GM12872 (cell line): ENCODE data around the gene CDK19.

Experiments used
- TF ChIP-seq, protein P1 (sequence below): IDR thresholded peaks from 3 replicates; pipeline ENCODE4 v1.5.1; 2011; ENCODE audit warnings: low read depth, mild to moderate bottlenecking, low read length, moderate library complexity; ENCODE audit not compliant: insufficient read depth

The CDK19 gene

DNA sequence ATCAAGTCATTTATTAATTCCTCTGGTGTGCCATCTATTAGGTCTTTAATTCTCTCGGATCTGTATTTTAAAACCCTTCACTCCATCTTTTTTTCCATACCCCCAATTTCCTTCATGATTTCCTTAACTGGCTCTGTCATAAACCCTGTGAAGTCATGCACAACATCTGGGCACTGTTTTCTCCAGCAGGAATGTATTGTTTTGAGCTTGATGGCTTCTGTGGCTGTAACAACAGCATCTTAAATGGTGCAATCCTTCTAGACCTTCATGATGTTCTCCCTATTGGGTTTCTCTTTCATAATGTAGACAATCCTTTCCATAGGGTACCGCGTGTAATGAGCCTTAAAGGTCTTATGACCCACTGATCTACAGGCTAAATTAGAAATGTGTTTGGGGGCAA lies 29.0 kb downstream of the CDK19 start:
- TF ChIP-seq, protein P1, sequence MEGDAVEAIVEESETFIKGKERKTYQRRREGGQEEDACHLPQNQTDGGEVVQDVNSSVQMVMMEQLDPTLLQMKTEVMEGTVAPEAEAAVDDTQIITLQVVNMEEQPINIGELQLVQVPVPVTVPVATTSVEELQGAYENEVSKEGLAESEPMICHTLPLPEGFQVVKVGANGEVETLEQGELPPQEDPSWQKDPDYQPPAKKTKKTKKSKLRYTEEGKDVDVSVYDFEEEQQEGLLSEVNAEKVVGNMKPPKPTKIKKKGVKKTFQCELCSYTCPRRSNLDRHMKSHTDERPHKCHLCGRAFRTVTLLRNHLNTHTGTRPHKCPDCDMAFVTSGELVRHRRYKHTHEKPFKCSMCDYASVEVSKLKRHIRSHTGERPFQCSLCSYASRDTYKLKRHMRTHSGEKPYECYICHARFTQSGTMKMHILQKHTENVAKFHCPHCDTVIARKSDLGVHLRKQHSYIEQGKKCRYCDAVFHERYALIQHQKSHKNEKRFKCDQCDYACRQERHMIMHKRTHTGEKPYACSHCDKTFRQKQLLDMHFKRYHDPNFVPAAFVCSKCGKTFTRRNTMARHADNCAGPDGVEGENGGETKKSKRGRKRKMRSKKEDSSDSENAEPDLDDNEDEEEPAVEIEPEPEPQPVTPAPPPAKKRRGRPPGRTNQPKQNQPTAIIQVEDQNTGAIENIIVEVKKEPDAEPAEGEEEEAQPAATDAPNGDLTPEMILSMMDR: no peak

DNA sequence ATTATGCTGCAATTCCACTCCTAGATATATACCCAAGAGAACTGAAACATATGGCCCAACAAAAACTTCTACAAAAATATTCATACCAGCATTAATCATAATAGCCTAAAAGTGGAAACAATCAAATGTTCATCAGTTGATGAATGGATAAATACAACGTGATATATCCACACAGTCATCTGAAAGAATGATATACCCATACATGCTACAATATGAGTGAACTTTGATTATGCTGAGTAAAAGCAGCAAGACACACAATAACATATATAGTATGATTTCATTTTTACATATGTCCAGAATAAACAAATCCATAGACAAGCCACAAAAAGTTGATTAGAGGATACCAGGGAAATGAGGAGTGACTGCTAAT lies 30.7 kb downstream of the CDK19 start:
- TF ChIP-seq, protein P1: no peak

DNA sequence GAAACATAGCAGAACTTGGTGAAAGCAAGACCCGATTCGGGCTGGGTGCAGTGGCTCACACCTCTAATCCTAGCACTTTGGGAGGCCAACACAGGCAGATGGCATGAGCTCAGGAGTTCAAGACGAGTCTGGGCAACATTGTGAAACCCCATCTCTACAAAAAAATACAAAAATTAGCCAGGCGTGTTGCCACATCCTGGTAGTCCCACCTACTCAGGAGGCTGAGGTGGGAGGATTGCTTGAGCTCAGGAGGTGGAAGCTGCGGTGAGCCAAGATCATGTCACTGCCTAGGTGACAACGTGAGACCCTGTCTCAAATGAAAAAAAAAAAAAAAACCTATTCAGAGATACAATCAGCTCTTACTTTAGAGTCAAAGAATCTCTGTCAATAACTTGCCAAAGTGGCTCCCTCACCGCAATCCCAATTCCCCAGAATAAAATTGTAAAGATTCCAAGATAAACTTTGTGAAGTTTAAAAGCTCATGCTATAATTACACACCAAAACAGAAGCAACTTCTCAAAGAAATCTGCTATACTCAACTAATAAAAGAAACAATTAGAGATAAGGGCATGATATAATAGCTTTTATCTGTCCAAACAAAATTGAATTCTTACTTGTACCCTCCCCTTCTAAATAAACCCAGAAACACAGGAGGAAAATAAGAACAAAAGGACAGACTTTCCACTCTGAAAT lies 33.6 kb downstream of the CDK19 start:
- TF ChIP-seq, protein P1: no peak

DNA sequence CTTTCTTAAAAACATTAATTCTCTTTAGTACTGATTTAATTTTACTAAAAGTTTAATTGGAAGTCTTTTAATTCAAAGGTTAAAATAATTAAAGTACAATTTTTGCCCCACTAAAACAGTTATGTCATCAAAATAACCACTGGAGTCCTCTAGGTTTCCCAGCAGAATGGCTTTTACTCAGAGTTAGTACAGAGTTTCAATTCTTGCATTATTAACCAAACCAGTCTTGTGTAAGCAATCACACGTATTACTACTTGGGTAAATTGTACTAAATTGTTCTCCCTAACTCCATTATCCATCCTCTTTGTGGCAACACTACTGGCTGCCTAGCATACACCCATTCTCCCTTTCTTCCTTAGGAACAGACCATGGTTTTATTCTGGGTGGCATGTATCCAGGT lies 36.9 kb downstream of the CDK19 start:
- TF ChIP-seq, protein P1: no peak

DNA sequence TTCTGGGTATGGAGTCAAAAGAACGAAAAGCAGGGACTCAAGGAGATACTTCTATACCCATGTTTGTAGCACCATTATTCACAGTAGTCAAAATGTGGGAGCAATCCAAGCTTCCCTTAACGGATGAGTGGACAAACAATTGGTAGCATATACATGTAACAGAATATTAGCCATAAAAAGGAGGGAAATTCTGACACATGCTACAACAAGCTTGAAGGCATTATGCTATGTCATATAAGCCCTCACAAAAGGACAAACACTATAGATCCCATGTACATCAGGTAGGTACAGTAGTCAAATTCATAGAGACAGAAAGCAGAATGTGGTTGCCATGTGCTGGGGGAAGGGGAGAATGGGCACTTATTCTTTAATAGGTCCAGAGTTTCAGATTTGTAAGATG lies 37.6 kb downstream of the CDK19 start:
- TF ChIP-seq, protein P1: no peak

DNA sequence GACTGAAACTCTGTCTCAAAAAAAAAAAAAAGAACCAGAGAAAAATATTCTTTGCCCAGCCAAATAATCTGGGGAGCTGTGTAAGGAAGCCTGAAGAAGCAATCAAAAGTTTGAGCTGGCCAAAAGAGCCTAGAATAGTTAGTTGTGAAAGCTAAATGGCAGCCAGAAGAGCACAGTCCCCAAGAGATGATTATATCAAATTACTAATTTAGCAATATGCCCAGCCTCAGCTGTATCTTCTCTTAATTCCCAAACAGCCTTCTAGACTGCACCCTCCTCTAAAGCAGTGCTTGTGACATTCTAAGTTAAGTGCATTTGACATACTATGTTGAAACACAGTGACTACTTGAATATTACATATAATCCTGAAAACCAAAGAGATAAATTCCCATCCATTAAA lies 38.9 kb downstream of the CDK19 start:
- TF ChIP-seq, protein P1: no peak

DNA sequence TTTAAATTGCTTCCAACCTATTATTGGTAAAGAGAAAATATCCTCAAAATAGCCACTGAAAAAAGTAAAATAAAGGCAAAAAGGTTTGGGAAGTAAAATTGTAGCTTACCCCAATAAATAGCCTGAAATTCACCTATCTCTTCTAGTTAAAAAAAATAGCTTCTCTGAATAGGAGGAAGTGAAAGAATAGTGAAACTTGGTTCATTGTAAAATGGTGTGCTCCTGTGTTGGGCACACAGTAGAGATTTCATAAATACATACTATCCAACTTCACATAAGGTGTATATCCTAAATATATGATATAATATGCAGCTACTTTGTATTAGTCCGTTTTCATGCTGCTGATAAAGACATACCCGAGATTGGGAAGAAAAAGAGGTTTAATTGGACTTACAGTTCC lies 45.3 kb downstream of the CDK19 start:
- TF ChIP-seq, protein P1: no peak
